ENCODE measurements around the gene LRRN2.

Gene LRRN2

GRCh38 chr1:204688776-204689175, 3.2 kb upstream of the LRRN2 start:
- DNase-seq = no peak

GRCh38 chr1:204688007-204688406, 2.5 kb upstream of the LRRN2 start:
- no peak for DNase-seq

GRCh38 chr1:204684571-204685235, 835 bp downstream of the LRRN2 start:
- no peak for DNase-seq

GRCh38 chr1:204684206-204684570, 1.4 kb downstream of the LRRN2 start:
- no peak for DNase-seq

- DNase-seq = no peak
Measured at GRCh38 chr1:204683284-204684205, 2.0 kb downstream of the LRRN2 start.

GRCh38 chr1:204680461-204680860, 5.1 kb downstream of the LRRN2 start:
- no peak for DNase-seq

- no peak for DNase-seq
Measured at GRCh38 chr1:204680051-204680450, 5.5 kb downstream of the LRRN2 start.

GRCh38 chr1:204678721-204679475, 6.6 kb downstream of the LRRN2 start:
- DNase-seq = no peak

- no peak for DNase-seq
Measured at GRCh38 chr1:204677864-204678263, 7.7 kb downstream of the LRRN2 start.

GRCh38 chr1:204676043-204676442, 9.5 kb downstream of the LRRN2 start:
- DNase-seq = no peak

- DNase-seq = no peak
Measured at GRCh38 chr1:204673909-204674649, 11.5 kb downstream of the LRRN2 start.

- no peak for DNase-seq
Measured at GRCh38 chr1:204673209-204673608, 12.3 kb downstream of the LRRN2 start.

- DNase-seq = no peak
Measured at GRCh38 chr1:204672482-204673121, 12.9 kb downstream of the LRRN2 start.

- no peak for DNase-seq
Measured at GRCh38 chr1:204672069-204672468, 13.5 kb downstream of the LRRN2 start.

- DNase-seq = no peak
Measured at GRCh38 chr1:204670152-204670927, 15.2 kb downstream of the LRRN2 start.

GRCh38 chr1:204669579-204669978, 16.0 kb downstream of the LRRN2 start:
- no peak for DNase-seq

- no peak for DNase-seq
Measured at GRCh38 chr1:204664384-204664651, 21.2 kb downstream of the LRRN2 start.

- DNase-seq = no peak
Measured at GRCh38 chr1:204663644-204664383, 21.7 kb downstream of the LRRN2 start.

GRCh38 chr1:204662530-204662929, 23.0 kb downstream of the LRRN2 start:
- DNase-seq = no peak

- DNase-seq = no peak
Measured at GRCh38 chr1:204660509-204660908, 25.0 kb downstream of the LRRN2 start.

- DNase-seq = no peak
Measured at GRCh38 chr1:204659056-204659455, 26.5 kb downstream of the LRRN2 start.

Measured in activated gamma-delta T cell (primary cell).